Measurements from ENCODE around the gene PRKD1.

DNA sequence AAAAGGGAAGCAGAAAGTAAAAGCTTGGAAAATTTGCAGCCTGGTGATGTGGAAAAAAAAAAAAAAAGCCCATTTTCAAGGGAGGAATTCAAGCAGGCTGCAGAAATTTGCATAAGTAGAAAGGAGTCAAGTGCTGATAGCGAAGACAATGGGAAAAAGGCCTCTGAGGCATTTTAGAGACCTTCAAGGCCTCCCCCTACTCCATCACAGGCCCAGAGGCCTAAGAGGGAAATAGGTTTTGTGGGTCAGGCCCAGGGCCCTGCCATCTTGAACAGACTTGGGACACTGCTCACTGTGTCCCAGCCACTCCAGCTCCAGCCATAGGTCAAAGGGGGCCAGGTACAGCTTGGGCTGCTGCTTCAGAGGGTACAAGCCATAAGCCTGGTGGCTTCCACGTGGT lies 13.8 kb upstream of the PRKD1 start:
- TF ChIP-seq EZH2 (IDR thresholded peaks at IDR 0.05) (no peak), CTCF (IDR thresholded peaks at IDR 0.05 in 2 of 3, conservative IDR thresholded peaks at IDR 0.05 in 1 of 3; ENCODE audit: borderline replicate concordance in 1 of 3, insufficient read depth in 1 of 3, low read depth in 2 of 3, low read length in 2 of 3) (no peak), POLR2AphosphoS5 (IDR thresholded peaks at IDR 0.05; ENCODE audit: low read depth, low read length) (no peak), POLR2A (IDR thresholded peaks at IDR 0.05; ENCODE audit: borderline replicate concordance, extremely low read depth, insufficient read depth, insufficient read length) (no peak)

All from HCT116 (cell line).